GM19025 (cell line): ENCODE measurements around the gene NCR1.
"Not testable (repeated sequence)": the region's sequence is repeated elsewhere in the genome, so short reads cannot be mapped to it uniquely, and the experiment has no call there.

ENCODE experiments used
- ATAC-seq: cut with Tn5 transposase; IDR thresholded peaks from one replicate; pipeline ENCODE4 v1.9.1; 2021; ENCODE audit warnings: mild to moderate bottlenecking, low read depth, moderate library complexity; ENCODE audit not compliant: unreplicated experiment

The NCR1 gene

GRCh38 chr19:54905803-54906511 is at the start of gene NCR1:
Gene NCR1 (plus strand): TSS chr19:54906148. CDS start chr19:54906188, 40 bp downstream.
- no peak for ATAC-seq

DNA sequence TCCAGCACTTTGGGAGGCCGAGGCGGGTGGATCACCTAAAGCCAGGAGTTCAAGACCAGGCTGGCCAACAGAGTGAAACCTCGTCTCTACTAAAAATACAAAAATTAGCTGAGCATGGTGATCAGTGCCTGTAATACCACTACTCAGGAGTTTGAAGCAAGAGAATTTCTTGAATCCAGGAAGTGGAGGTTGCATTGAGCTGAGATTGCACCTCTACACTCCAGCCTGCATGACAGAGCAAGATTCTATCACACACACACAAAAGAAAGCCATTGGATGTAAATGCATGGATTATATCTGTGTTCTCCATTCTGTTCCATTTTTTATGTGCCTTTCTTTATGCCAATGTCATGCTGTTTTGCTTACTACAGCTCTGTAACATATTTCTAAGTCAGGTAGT is 47.5 kb upstream of the NCR1 start:
- ATAC-seq = not testable (repeated sequence)

- not testable (repeated sequence) for ATAC-seq
Measured at GRCh38 chr19:54859421-54859820, 46.5 kb upstream of the NCR1 start.

- not testable (repeated sequence) for ATAC-seq
Measured at GRCh38 chr19:54863459-54863858, 42.5 kb upstream of the NCR1 start.

DNA sequence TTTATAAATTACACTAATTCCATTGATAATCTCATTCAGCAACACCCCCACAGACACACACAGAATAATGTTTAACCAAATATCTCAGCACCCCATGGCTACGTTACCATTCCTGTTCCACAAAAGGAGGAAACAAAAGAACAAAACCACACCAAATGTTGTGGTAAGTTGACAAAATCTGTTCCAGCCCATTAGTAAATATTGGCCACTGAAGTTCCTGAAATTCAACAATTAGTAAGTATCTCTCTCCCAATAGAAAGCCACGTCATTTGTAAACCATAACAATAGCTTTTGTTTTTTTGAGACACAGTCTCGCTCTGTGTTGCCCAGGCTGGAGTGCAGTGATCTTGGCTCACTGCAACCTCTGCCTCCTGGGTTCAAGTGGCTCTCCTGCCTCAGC is 34.3 kb upstream of the NCR1 start:
- ATAC-seq = no peak

- ATAC-seq = no peak
Measured at GRCh38 chr19:54873990-54874389, 32.0 kb upstream of the NCR1 start, which contains the start of gene FCAR. Gene FCAR (plus strand): TSS chr19:54874235. CDS start chr19:54874290, 55 bp downstream.

DNA sequence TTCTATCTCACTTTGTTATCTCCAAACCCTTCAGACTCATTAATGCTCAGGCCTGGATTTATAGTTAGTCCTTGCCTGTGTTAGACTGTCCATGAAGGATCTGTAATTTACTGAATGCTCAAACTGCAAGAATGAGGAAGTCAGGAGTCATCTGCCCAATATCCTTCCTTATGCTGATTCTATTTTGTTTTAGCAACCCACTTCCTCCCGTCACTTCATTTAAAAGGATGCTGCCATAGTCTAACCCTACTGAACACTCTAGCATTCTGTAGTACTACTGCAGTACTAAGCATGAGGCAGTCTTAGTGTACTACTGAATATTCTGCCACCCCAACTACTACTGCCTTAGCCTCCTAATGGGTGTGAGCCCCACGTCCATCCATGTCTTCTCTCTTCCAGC is 30.4 kb upstream of the NCR1 start:
- ATAC-seq = no peak

DNA sequence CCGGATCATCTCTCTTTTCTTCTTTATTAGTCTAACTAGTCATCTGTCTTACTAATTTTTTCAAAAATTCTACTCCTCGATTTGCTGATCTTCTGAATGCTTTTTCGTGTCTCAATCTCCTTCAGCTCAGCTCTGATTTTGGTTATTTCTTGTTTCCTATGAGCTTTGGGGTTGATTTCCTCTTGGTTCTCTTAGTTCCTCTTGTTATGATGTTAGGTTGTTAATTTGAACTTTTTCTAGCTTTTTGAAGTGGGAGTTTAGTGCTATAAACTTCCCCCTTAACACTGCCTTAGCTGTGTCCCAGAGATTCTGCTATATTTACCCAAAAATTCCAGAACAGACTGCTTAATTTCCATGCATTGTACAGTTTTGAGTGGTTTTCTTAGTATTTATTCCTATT is 28.5 kb upstream of the NCR1 start:
- ATAC-seq = no peak

- ATAC-seq = no peak
Measured at GRCh38 chr19:54881884-54882283, 24.1 kb upstream of the NCR1 start.

GRCh38 chr19:54882758-54883157 is 23.2 kb upstream of the NCR1 start:
- ATAC-seq = no peak

DNA sequence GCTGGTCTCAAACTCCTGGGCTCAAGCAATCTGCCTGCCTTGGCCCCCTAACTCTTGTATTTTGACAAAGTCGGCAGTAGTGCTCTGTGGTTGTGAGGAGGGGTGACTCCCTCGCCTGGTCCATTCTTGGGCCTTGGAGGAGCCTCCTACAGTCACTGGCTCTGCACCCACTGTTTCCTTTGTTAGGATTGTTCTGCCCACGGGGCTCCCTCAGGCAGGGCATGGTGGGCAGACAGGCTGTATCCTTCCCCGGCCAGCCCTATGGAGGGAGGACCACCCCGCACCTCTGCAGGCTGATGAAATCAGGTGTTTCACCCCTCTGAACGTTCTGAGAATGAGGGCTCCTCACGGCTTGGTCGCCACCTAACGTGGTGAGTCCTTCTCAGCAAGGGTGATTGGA is 22.7 kb upstream of the NCR1 start:
- ATAC-seq = no peak

- ATAC-seq = no peak
Measured at GRCh38 chr19:54888239-54888638, 17.7 kb upstream of the NCR1 start.

GRCh38 chr19:54889566-54889965 is 16.4 kb upstream of the NCR1 start:
- ATAC-seq = no peak

DNA sequence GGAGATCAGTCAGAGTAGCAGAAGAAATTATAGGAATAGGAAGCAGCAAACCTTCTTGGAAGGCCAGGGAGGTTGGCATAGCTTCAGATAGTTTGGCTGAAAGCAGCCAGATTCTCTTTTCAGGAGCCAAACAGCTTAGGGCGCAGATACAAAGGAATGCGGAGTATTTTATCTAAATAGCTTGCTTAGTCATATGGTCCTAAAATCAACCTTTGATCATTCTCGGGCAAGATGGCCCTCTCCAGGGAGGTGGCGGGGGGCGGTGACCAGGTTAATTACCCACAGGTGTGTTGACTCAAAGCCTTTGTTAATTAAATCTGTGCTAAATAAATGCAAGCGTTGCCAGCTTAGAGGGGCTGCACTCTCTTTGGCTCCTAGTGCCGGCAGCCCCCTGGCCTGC is 12.5 kb upstream of the NCR1 start:
- no peak for ATAC-seq

GRCh38 chr19:54894106-54894505 is 11.8 kb upstream of the NCR1 start:
- ATAC-seq = not testable (repeated sequence)

DNA sequence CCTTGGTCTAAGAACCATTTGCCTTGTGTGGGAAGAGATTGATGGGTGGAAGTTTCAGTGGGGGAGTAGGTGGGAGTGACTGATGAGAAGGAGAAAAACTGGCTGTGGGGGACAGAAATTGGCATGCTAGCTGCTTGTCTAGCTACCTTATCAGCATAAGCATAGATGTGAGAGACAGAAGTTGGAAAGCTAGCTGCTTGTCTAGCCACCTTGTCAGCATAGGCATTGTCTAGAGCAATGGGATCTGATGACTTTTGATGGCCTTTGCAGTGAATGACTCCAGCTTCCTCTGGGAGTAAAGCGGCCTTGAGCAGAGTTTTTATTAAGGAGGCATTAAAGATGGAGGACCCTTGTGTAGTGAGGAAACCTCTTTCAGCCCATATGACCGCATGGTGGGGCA is 9.9 kb upstream of the NCR1 start:
- no peak for ATAC-seq

- ATAC-seq = not testable (repeated sequence)
Measured at GRCh38 chr19:54898685-54899084, 7.3 kb upstream of the NCR1 start.

DNA sequence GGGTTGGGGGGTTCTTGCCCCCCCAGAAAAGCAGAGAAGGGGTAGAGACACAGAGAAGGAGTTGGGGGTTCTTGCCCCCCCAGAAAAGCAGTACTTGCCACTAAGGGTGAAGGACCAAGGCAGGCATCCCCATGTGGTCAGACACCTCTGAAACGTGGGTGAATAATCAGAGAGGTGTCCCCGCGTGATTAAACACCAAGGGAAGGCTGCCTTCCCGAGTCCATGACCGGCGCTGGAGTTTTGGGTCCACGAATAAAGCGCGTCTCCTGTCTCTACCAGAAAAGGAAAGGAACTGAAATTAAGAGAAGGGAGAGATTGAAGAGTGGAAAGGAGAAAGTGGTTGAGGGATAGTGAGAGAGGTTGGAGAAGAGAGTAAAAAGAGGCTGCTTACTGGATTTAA is 6.3 kb upstream of the NCR1 start:
- not testable (repeated sequence) for ATAC-seq

- not testable (repeated sequence) for ATAC-seq
Measured at GRCh38 chr19:54901153-54901552, 4.8 kb upstream of the NCR1 start.

DNA sequence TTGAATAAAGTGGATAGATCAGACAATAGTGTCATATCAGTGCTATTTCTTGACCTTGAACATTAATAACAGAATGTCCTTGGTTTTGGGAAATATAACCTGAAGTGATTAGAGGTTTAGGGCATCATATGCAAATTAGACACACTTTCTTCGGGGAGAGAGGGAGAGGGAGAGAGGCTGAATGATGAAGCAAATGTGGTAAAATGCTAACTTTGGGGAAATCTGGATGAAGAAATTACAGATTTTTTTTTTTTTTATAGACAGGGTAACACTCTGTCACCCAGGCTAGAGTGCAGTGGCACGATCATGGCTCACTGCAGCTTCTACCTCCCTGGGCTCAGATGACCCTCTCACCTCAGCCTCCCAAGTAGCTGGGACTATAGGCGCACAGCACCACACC is 3.9 kb upstream of the NCR1 start:
- ATAC-seq = no peak

DNA sequence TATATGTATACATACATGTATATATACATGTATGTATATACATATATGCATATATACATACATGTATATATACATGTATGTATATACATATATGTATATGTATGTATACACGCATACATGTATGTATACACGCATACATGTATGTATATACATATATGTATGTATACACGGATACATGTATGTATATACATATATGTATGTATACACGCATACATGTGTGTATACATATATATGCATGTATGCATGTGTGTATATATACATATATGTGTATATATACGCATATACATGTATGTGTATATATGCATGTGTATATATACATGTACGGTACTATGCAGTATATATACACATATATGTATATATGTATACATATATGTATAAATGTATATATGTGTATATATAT is 2.6 kb upstream of the NCR1 start:
- no peak for ATAC-seq

DNA sequence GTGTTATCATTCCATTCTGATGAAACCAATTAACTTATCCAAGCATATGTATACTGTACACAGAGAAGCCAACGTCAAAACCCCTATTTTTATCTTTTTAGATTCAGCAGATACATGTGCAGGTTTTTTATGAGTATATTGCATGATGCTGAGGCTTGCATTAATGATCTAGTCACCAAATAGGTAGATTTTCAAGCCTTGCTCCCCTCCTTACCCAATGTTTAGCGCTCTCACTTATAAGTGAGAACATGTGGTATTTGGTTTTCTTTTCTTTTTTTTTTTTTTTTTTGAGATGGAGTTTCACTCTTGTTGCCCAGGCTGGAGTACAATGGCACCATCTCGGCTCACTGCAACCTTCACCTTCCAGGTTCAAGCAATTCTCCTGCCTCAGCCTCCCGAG is 1.7 kb upstream of the NCR1 start:
- ATAC-seq = not testable (repeated sequence)

- no peak for ATAC-seq
Measured at GRCh38 chr19:54905421-54905802, 536 bp upstream of the NCR1 start.
